GM12874 (cell line): ENCODE results near the gene KDM4B.

ENCODE experiments used
- TF ChIP-seq, protein P1 (sequence below): IDR thresholded peaks from 2 replicates; pipeline ENCODE4 v1.5.1; 2011; ENCODE audit warnings: low read depth, mild to moderate bottlenecking, control low read depth, low read length, moderate library complexity; ENCODE audit not compliant: insufficient read depth

KDM4B gene

DNA sequence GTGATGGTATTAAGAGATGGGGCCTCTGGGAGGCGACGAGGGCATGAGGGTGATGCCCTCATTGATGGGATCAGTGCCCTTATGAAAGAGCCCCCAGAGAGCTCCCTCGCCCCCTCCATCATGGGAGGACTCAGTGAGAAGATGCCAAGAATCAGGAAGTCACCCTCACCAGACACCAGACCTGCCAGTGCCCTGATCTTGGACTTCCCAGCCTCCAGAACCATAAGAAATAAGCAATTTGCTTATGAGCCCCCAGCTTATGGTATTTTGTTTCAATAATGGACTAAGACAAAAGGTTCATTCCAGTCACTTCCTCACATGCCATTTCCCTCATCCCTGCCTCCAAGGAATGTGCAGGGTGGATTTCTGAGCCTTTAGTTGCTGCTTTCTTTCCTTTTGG, 129.7 kb downstream of the KDM4B start:
- TF ChIP-seq, protein P1, sequence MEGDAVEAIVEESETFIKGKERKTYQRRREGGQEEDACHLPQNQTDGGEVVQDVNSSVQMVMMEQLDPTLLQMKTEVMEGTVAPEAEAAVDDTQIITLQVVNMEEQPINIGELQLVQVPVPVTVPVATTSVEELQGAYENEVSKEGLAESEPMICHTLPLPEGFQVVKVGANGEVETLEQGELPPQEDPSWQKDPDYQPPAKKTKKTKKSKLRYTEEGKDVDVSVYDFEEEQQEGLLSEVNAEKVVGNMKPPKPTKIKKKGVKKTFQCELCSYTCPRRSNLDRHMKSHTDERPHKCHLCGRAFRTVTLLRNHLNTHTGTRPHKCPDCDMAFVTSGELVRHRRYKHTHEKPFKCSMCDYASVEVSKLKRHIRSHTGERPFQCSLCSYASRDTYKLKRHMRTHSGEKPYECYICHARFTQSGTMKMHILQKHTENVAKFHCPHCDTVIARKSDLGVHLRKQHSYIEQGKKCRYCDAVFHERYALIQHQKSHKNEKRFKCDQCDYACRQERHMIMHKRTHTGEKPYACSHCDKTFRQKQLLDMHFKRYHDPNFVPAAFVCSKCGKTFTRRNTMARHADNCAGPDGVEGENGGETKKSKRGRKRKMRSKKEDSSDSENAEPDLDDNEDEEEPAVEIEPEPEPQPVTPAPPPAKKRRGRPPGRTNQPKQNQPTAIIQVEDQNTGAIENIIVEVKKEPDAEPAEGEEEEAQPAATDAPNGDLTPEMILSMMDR = no peak

GRCh38 chr19:5099701-5100221, 130.8 kb downstream of the KDM4B start:
- TF ChIP-seq, protein P1 = no peak

DNA sequence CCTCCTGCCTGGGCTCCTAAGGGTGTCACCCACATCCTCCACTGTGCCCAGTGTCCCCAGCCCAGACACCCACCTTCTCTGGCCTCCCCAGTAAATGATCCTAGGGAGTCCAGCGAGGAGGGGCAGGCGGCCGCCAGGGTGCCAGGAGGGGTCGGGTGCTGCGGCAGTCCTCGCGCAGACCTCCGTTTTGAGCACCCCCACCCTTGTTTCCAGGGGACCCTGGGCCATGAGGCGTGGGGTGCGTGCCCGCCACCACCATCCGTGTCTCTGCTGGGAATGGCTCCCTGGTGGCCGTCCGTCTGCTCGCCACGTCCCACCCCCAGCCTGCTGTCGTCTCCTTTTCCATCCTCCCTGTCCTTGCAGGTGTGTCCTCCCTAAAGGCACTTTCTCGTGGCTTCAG, 133.0 kb downstream of the KDM4B start:
- TF ChIP-seq, protein P1 = no peak

DNA sequence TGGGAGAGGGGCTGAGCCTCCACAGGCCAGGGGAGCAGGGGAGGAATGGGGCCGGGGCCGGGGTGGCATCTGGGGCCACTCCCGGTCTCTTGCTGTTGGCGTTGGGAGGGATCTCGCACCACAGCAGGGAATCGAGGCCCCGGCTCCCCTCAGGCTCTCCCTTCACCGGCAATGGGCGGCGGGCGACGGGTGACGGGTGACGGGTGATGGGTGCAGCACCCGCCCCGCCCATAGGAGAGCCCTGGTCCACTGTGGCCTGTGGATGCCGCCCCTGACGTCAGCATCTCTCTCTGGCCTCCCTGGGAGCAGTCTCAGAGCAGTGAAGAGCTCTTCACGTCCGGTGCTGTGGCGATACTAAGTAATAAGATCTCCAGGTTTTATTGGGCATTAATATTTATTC, 133.6 kb downstream of the KDM4B start:
- TF ChIP-seq, protein P1 = no peak

- TF ChIP-seq, protein P1 = no peak
These were observed 134.3 kb downstream of the KDM4B start for GRCh38 chr19:5103061-5103701.

DNA sequence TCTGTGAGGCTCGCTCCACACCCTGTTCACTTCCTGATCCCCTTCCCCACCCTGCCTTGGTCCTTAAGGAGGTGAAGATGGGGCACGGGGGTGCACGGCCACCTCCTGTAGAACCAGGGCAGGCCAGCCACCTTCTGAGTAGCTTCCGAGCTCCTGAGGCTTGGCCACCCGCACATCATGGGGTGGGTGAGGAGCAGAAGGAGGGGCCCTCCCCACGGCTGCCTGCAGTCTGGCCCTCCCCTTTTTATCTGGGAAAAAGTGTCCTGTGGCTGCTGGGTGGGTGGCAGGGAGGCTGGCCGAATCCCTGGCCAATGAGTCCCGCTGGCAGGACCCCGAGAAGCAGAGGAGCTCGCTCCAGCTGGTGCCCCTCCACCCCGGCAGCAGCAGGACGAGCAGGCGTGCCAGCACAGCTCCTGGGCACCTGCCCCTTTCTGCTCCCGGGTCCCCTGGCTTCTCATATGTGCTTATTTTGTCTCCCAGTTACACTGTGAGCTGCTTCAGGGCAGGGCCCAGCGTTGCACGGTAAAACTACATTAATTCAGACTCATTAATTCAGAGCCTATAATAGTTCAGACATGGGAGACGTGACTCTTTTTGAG, 135.0 kb downstream of the KDM4B start:
- TF ChIP-seq, protein P1 = no peak

DNA sequence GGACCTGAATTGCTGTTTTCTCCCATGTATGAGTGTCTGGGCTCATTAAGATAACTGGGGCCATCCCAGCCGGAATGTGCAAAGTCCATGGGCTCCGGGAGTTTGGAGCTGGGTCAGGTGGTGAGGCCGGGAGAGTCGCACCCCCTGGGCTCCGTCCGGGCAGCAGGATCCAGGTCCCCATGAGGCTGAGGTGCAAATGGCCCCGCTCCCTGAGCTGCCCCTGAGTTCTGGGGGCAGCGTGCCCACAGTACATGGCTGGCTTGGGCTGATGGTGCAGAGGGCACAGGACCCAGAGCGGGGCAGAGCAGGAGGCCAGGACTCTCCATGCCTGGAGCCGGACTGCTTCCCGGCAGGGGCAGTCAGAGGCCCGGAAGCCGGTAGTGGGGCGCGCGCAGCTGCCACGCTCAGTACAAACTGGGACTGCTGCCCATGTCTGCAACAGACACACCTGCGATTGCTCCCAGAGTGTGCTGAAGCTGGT, 136.0 kb downstream of the KDM4B start:
- TF ChIP-seq, protein P1 = no peak
